Endodermal cell (in vitro differentiated cells): ENCODE data around the gene TATDN2. TPM values are rescaled to one million over a fixed set of nuclear protein-coding genes. Genes with fewer than 3 reads are reported as not detected.
"Not testable (repeated sequence)": the region's sequence is repeated elsewhere in the genome, so short reads cannot be mapped to it uniquely, and the experiment has no call there.

Source experiments
- DNase-seq: peaks from one replicate; pipeline ENCODE4 v3.0.0-alpha.2; 2017
- H3K27ac ChIP-seq: 2 replicates; pipeline ENCODE4 v1.5.1; 2013; ENCODE audit warnings: mild to moderate bottlenecking, low read depth, low read length, moderate library complexity
- H3K27me3 ChIP-seq: 2 replicates; pipeline ENCODE4 v1.6.1; 2013; ENCODE audit warnings: mild to moderate bottlenecking, low read length, moderate library complexity; ENCODE audit not compliant: insufficient read depth, control insufficient read depth, poor library complexity, severe bottlenecking
- H3K36me3 ChIP-seq: 2 replicates; pipeline ENCODE4 v1.7.0; 2013; ENCODE audit warnings: mild to moderate bottlenecking, low read length, moderate library complexity; ENCODE audit not compliant: control insufficient read depth, insufficient read depth
- H3K4me1 ChIP-seq: one replicate; pipeline ENCODE4 v1.7.0; 2013; ENCODE audit warnings: low read length; ENCODE audit not compliant: control insufficient read depth, insufficient read depth
- H3K4me3 ChIP-seq: 2 replicates; pipeline ENCODE4 v1.5.1; 2013; ENCODE audit warnings: mild to moderate bottlenecking, low read length, moderate library complexity
- H3K9ac ChIP-seq: 2 replicates; pipeline ENCODE4 v1.6.1; 2013; ENCODE audit warnings: mild to moderate bottlenecking, low read length, moderate library complexity; ENCODE audit not compliant: poor library complexity, severe bottlenecking; ENCODE audit errors: extremely low read depth
- H3K9me3 ChIP-seq: 2 replicates; pipeline ENCODE4 v1.6.1; 2013; ENCODE audit warnings: mild to moderate bottlenecking, low read length, moderate library complexity; ENCODE audit not compliant: control insufficient read depth
- H3K27ac Mint-ChIP-seq: 2 replicates; pipeline ENCODE4 v1.8.0; 2020; ENCODE audit warnings: mixed read lengths
- H3K27me3 Mint-ChIP-seq: 2 replicates; pipeline ENCODE4 v1.8.0; 2021; ENCODE audit warnings: mild to moderate bottlenecking, mixed read lengths; ENCODE audit not compliant: insufficient read depth
- H3K36me3 Mint-ChIP-seq: 2 replicates; pipeline ENCODE4 v1.8.0; 2020; ENCODE audit warnings: low read depth, mixed read lengths
- H3K4me1 Mint-ChIP-seq: 2 replicates; pipeline ENCODE4 v1.8.0; 2020; ENCODE audit warnings: mixed read lengths
- H3K4me3 Mint-ChIP-seq: 2 replicates; pipeline ENCODE4 v1.8.0; 2020; ENCODE audit warnings: mild to moderate bottlenecking, moderate library complexity, mixed read lengths
- H3K9me3 Mint-ChIP-seq: 2 replicates; pipeline ENCODE4 v1.8.0; 2020; ENCODE audit warnings: mild to moderate bottlenecking, mixed read lengths
- WGBS, 2 experiments: methylation state at CpG; one replicate each; pipeline versions ENCODE4 v1.1.5 to v1.1.7; 2013; ENCODE audit warnings: missing lambda C conversion rate in 2 of 2, mixed read lengths in 1 of 2; ENCODE audit not compliant: insufficient coverage in 1 of 2, insufficient read length in 1 of 2; 5-methylcytosine and 5-hydroxymethylcytosine counted together
- total RNA-seq, 2 donors: library from RNA; stranded (reverse); fragmentation: NEBNext Ultra II Directional in 1 of 2; extraction: Animal tissue kit (Norgen Biotek cat#: 25700) in 1 of 2; gene quantifications; 2 replicates in 1 of 2; 3 replicates in 1 of 2; pipeline ENCODE4 v1.2.1, GENCODE V29; 2021
- TF ChIP-seq, protein P1 (sequence below): fragments of 200-600 bp; sonication (generic); conservative IDR thresholded peaks from 2 replicates; pipeline ENCODE4 v1.5.0; 2021; ENCODE audit warnings: antibody characterized with exemption, mild to moderate bottlenecking

Gene TATDN2
- total RNA-seq, 2 donors from 2014 or later, result 34.0 to 34.1 TPM

DNA sequence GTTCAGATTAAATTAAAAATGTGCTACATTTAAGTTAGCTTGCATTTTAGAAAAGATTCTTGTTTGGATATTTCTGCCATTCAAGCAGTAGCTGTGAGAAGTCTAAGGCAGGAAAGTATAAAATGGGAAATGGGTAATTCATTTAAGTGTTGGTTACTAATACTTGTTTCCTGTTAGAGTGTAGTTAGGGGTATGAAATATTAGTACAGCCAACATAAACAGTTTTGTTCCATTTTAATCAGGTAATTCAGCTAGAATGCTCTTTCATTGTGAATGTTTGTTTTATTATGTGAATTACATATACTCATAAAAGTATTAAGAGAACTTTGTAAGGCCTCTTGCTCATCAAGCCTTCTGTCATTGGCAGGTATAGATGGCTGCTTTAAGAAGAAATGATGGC is 19.9 kb downstream of the TATDN2 start:
- no peak overlapping the region for H3K27ac Mint-ChIP-seq
- no peaks in the 10 kb centered on the region for H3K27me3 ChIP-seq
- DNase-seq, result no peak
- peaks cover 9% of the 10 kb centered on the region for H3K4me1 Mint-ChIP-seq
- TF ChIP-seq, protein P1, sequence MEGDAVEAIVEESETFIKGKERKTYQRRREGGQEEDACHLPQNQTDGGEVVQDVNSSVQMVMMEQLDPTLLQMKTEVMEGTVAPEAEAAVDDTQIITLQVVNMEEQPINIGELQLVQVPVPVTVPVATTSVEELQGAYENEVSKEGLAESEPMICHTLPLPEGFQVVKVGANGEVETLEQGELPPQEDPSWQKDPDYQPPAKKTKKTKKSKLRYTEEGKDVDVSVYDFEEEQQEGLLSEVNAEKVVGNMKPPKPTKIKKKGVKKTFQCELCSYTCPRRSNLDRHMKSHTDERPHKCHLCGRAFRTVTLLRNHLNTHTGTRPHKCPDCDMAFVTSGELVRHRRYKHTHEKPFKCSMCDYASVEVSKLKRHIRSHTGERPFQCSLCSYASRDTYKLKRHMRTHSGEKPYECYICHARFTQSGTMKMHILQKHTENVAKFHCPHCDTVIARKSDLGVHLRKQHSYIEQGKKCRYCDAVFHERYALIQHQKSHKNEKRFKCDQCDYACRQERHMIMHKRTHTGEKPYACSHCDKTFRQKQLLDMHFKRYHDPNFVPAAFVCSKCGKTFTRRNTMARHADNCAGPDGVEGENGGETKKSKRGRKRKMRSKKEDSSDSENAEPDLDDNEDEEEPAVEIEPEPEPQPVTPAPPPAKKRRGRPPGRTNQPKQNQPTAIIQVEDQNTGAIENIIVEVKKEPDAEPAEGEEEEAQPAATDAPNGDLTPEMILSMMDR, result no peak
- H3K4me3 Mint-ChIP-seq, result no peak overlapping the region
- H3K27ac ChIP-seq, result no peak overlapping the region
- H3K4me1 ChIP-seq, result no peaks in the 10 kb centered on the region
- no peaks in the 10 kb centered on the region for H3K9me3 ChIP-seq
- no peaks in the 10 kb centered on the region for H3K27me3 Mint-ChIP-seq
- H3K9me3 Mint-ChIP-seq, result no peaks in the 10 kb centered on the region
- H3K4me3 ChIP-seq, result no peak overlapping the region
- H3K9ac ChIP-seq, result no peak overlapping the region
- H3K36me3 Mint-ChIP-seq, result peaks cover 55% of the 10 kb centered on the region
- peaks cover 62% of the 10 kb centered on the region for H3K36me3 ChIP-seq

DNA sequence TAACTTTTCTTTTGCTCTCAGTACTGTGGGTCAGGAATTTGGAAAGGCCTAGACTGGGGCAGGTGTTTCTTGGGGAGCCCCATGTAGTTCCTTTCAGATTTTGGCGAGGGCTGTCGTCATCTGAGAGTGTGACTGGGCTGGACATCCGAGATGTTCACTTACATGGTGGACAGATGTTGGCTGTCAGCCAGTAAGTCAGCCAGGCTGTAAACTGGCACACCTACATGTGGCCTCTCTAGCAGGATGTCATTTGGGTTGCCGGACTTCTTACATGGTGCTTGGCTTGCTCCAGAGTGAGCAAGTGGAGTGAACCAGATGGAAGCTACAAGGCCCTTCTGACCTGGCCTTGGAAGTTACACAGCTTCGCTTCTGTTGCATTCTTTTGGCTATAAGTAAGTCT is 20.7 kb downstream of the TATDN2 start:
- peaks cover 65% of the 10 kb centered on the region for H3K36me3 ChIP-seq
- no peaks in the 10 kb centered on the region for H3K9me3 ChIP-seq
- H3K9ac ChIP-seq, result no peak overlapping the region
- DNase-seq, result no peak
- no peak overlapping the region for H3K4me3 ChIP-seq
- H3K27me3 ChIP-seq, result no peaks in the 10 kb centered on the region
- H3K4me1 ChIP-seq, result no peaks in the 10 kb centered on the region
- no peak overlapping the region for H3K4me3 Mint-ChIP-seq
- no peak overlapping the region for H3K27ac ChIP-seq
- H3K4me1 Mint-ChIP-seq, result peaks cover 4% of the 10 kb centered on the region
- peaks cover 52% of the 10 kb centered on the region for H3K36me3 Mint-ChIP-seq
- no peaks in the 10 kb centered on the region for H3K27me3 Mint-ChIP-seq
- 95 to 98% methylated on average over 5 of the region's 5 CpGs for WGBS, 2 experiments
- TF ChIP-seq, protein P1, result no peak
- no peaks in the 10 kb centered on the region for H3K9me3 Mint-ChIP-seq
- no peak overlapping the region for H3K27ac Mint-ChIP-seq

DNA sequence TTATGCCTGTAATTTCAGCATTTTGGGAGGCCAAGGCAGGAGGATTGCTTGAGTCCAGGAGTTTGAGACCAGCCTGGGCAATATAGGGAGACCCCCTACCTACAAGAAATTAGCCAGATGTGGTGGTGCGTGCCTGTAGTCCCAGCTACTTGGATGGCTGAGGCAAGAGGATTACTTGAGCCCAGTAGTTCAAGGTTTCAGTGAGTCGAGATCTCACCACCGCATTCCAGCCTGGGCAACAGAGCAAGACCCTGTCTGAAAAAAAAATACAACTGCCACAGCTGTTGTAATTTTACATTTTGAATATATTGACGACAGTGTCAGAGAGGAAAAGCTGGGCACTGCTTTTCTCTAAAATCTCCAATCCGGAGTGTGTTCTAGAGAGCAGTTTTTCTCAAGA is 21.2 kb downstream of the TATDN2 start:
- TF ChIP-seq, protein P1, result no peak
- Histone ChIP-seq H3K27ac (no peak overlapping the region), H3K27me3 (no peaks in the 10 kb centered on the region), H3K9ac (no peak overlapping the region), H3K9me3 (no peaks in the 10 kb centered on the region), H3K4me1 (no peaks in the 10 kb centered on the region), H3K4me3 (no peak overlapping the region), H3K36me3 (peaks cover 60% of the 10 kb centered on the region)
- no peak for DNase-seq
- H3K27me3 Mint-ChIP-seq, result no peaks in the 10 kb centered on the region
- H3K4me3 Mint-ChIP-seq, result no peak overlapping the region
- H3K9me3 Mint-ChIP-seq, result no peaks in the 10 kb centered on the region
- peaks cover 49% of the 10 kb centered on the region for H3K36me3 Mint-ChIP-seq
- H3K4me1 Mint-ChIP-seq, result peaks cover 5% of the 10 kb centered on the region
- 91 to 95% methylated on average over 5 of the region's 5 CpGs for WGBS, 2 experiments
- no peak overlapping the region for H3K27ac Mint-ChIP-seq

DNA sequence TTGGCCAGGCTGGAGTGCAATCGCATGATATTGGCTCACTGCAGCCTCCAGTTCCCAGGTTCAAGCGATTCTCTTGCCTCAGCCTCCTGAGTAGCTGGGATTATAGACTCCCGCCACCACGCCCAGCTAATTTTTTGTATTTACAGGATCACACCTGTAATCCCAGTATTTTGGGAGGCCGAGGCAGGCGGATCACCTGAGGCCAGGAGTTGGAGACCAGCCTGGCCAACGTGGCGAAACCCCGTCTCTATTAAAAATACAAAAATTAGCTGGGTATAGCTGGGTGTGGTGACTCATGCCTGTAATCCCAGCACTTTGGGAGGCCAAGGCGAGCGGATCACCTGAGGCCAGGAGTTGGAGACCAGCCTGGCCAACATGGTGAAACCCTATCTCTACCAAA is 24.2 kb downstream of the TATDN2 start:
- 90 to 93% methylated on average over 9 to 11 of the region's 11 CpGs for WGBS, 2 experiments
- not testable (repeated sequence) for H3K4me3 Mint-ChIP-seq
- H3K36me3 Mint-ChIP-seq, result peaks cover 37% of the 10 kb centered on the region

More for the DNA sequence above, 24.2 kb downstream of the TATDN2 start:
- not testable (repeated sequence) for H3K9ac ChIP-seq, H3K4me1 ChIP-seq, H3K4me3 ChIP-seq, H3K9me3 ChIP-seq, H3K27me3 Mint-ChIP-seq, H3K27me3 ChIP-seq, H3K4me1 Mint-ChIP-seq, DNase-seq, H3K9me3 Mint-ChIP-seq, H3K27ac Mint-ChIP-seq, H3K27ac ChIP-seq
- peaks cover 43% of the 10 kb centered on the region for H3K36me3 ChIP-seq
